Gastrocnemius medialis (tissue), 4 donors: ENCODE data around the gene TMEM132C. TPM values are rescaled to one million over a fixed set of nuclear protein-coding genes. Genes with fewer than 3 reads are reported as not detected.

Experiments
- ATAC-seq, 2 donors: fragments of 150-250 bp; one replicate each; pipeline ENCODE4 v1.9.1; 2016
- DNase-seq, 2 donors: peaks; one replicate each; pipeline ENCODE4 v3.0.0-alpha.2; 2019
- H3K27ac ChIP-seq, 4 donors: fragments of 200-600 bp; sonication (generic); 1 replicate in 1 of 4; 2 replicates in 3 of 4; pipeline ENCODE4 v1.5.1; 2016 to 2018; ENCODE audit warnings: mild to moderate bottlenecking in 2 of 4, moderate library complexity in 1 of 4
- H3K27me3 ChIP-seq, 3 donors: fragments of 200-600 bp; sonication (generic) in 2 of 3; 1 replicate in 1 of 3; 2 replicates in 2 of 3; pipeline versions ENCODE4 v1.5.1 to v1.6.0; 2016 to 2019; ENCODE audit warnings: mild to moderate bottlenecking in 1 of 3, moderate library complexity in 1 of 3
- H3K36me3 ChIP-seq, 2 donors: fragments of 200-600 bp; sonication (generic) in 1 of 2; one replicate each; pipeline ENCODE4 v1.5.1; 2017 to 2018
- H3K4me1 ChIP-seq, 2 donors: fragments of 200-600 bp; sonication (generic) in 1 of 2; one replicate each; pipeline ENCODE4 v1.5.1; 2016 to 2017; ENCODE audit warnings: mild to moderate bottlenecking in 2 of 2
- H3K4me3 ChIP-seq, 4 donors: fragments of 200-600 bp; sonication (generic) in 3 of 4; 1 replicate in 1 of 4; 2 replicates in 3 of 4; pipeline ENCODE4 v1.5.1; 2016 to 2019; ENCODE audit warnings: mild to moderate bottlenecking in 2 of 4
- H3K9me3 ChIP-seq, 3 donors: fragments of 200-600 bp; sonication (generic) in 2 of 3; 1 replicate in 1 of 3; 2 replicates in 2 of 3; pipeline ENCODE4 v1.5.1; 2016 to 2019
- CTCF ChIP-seq, 5 experiments: fragments of 450-650 bp in 3 of 5; fragments of 200-600 bp in 2 of 5; sonication (generic) in 2 of 5; IDR thresholded peaks in 4 of 5; conservative IDR thresholded peaks in 1 of 5; 1 replicate in 4 of 5; 2 replicates in 1 of 5; pipeline ENCODE4 v1.5.1; 2016 to 2019; ENCODE audit warnings: antibody characterized with exemption in 5 of 5, mild to moderate bottlenecking in 3 of 5, moderate library complexity in 3 of 5
- POLR2A ChIP-seq, 2 donors: fragments of 450-650 bp; IDR thresholded peaks; one replicate each; pipeline ENCODE4 v1.6.1; 2017; ENCODE audit warnings: antibody characterized with exemption in 2 of 2, mild to moderate bottlenecking in 2 of 2, moderate library complexity in 2 of 2
- in situ Hi-C, 4 donors: fragments of 200-750 bp; cut with MboI; loops; one replicate each; pipeline versions ENCODE4 v1.15.0 to v1.8.0; 2017; ENCODE audit warnings: low sequenced_read_pairs in 4 of 4
- intact Hi-C: fragments of 100-400 bp; cut with DNase I; formaldehyde crosslinking; loops from one replicate; pipeline ENCODE4 v1.15.1; 2023; ENCODE audit warnings: low total_unique reads
- total RNA-seq, 4 donors: library from RNA; depleted of rRNA; stranded (reverse); fragments of >200 nt; gene quantifications; one replicate each; pipeline versions ENCODE4 v1.1.0 to v1.2.3, GENCODE V29; 2016

Gene TMEM132C
- total RNA-seq, 4 donors from 2014 or later: 0.24 to 0.82 (median 0.68) TPM

DNA sequence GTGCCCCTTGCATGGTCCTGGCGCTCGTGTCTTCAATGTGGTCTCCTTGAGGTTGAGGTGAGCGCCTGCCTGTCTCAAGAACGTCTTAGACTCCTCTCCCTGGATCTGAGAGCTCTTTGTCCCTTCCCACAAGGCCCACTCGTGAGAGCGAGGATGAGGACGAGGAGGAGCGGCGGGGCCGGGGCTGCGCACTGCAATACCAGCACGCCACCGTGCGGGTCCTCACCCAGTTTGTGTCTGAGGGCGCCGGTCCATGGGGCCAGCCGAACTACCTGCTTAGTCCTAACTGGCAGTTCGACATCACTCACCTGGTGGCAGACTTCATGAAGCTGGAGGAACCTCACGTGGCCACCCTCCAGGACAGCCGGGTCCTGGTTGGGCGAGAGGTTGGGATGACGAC, 428.7 kb downstream of the TMEM132C start:
- Histone ChIP-seq H3K36me3 (no peaks in the 10 kb centered on the region), H3K9me3 (no peaks in the 10 kb centered on the region), H3K27ac (no peak overlapping the region), H3K27me3 (no peaks in the 10 kb centered on the region), H3K4me1 (no peaks in the 10 kb centered on the region), H3K4me3 (no peak overlapping the region)
- TF ChIP-seq CTCF (IDR thresholded peaks at IDR 0.05 in 4 of 5, conservative IDR thresholded peaks at IDR 0.05 in 1 of 5): no peak
- ATAC-seq (no peak), DNase-seq (no peak)
- in situ Hi-C loops: no loop called here
- intact Hi-C loops: no loop called here

- Histone ChIP-seq H3K27me3 (no peaks in the 10 kb centered on the region), H3K36me3 (no peaks in the 10 kb centered on the region), H3K4me3 (no peak overlapping the region), H3K9me3 (no peaks in the 10 kb centered on the region), H3K27ac (no peak overlapping the region), H3K4me1 (no peaks in the 10 kb centered on the region)
- intact Hi-C loops: no loop called here
- in situ Hi-C loops: no loop called here
- DNase-seq (no peak), ATAC-seq (no peak)
- TF ChIP-seq CTCF (IDR thresholded peaks at IDR 0.05 in 4 of 5, conservative IDR thresholded peaks at IDR 0.05 in 1 of 5): no peak
- no peak for TF ChIP-seq POLR2A (IDR thresholded peaks at IDR 0.05)
Observed at GRCh38 chr12:128698301-128698972, 431.5 kb downstream of the TMEM132C start.

- TF ChIP-seq POLR2A (IDR thresholded peaks at IDR 0.05): no peak
- TF ChIP-seq CTCF (IDR thresholded peaks at IDR 0.05 in 4 of 5, conservative IDR thresholded peaks at IDR 0.05 in 1 of 5): no peak
- intact Hi-C loops (no loop called here), in situ Hi-C loops (no loop called here)
- Histone ChIP-seq H3K9me3 (no peaks in the 10 kb centered on the region), H3K4me1 (no peaks in the 10 kb centered on the region), H3K27me3 (no peaks in the 10 kb centered on the region), H3K36me3 (no peaks in the 10 kb centered on the region), H3K4me3 (no peak overlapping the region), H3K27ac (no peak overlapping the region)
- ATAC-seq (no peak), DNase-seq (no peak)
Observed at GRCh38 chr12:128699106-128699505, 432.1 kb downstream of the TMEM132C start.

- no peak for DNase-seq
- no peaks in the 10 kb centered on the region for H3K27me3 ChIP-seq
- ATAC-seq: no peak
- H3K36me3 ChIP-seq: no peaks in the 10 kb centered on the region
- no peak overlapping the region for H3K4me3 ChIP-seq
- no peak overlapping the region for H3K27ac ChIP-seq
- in situ Hi-C loops (no loop called here), intact Hi-C loops (no loop called here)
- TF ChIP-seq POLR2A (IDR thresholded peaks at IDR 0.05) (no peak), CTCF (IDR thresholded peaks at IDR 0.05 in 4 of 5, conservative IDR thresholded peaks at IDR 0.05 in 1 of 5) (no peak)
- H3K4me1 ChIP-seq: no peaks in the 10 kb centered on the region
- no peaks in the 10 kb centered on the region for H3K9me3 ChIP-seq
Observed at GRCh38 chr12:128702371-128702770, 435.4 kb downstream of the TMEM132C start.

DNA sequence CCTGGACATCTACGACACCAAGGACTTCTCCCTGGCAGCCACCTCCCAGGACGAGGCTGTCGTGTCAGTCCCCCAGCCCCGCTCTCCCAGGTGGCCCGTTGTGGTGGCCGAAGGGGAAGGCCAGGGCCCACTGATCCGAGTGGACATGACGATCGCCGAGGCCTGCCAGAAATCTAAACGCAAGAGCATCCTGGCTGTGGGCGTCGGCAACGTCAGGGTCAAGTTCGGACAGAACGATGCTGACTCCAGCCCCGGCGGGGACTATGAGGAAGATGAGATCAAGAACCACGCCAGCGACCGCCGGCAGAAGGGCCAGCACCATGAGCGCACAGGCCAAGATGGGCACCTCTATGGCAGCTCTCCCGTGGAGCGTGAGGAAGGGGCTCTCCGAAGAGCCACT, 438.2 kb downstream of the TMEM132C start:
- no peak for TF ChIP-seq CTCF (IDR thresholded peaks at IDR 0.05 in 4 of 5, conservative IDR thresholded peaks at IDR 0.05 in 1 of 5)
- TF ChIP-seq POLR2A (IDR thresholded peaks at IDR 0.05): no peak
- no peak for ATAC-seq

More for the DNA sequence above, 438.2 kb downstream of the TMEM132C start:
- no peak for DNase-seq
- H3K36me3 ChIP-seq: no peaks in the 10 kb centered on the region
- in situ Hi-C loops (no loop called here), intact Hi-C loops (no loop called here)
- H3K4me3 ChIP-seq: no peak overlapping the region
- H3K27me3 ChIP-seq: no peaks in the 10 kb centered on the region
- no peaks in the 10 kb centered on the region for H3K4me1 ChIP-seq
- no peak overlapping the region for H3K27ac ChIP-seq
- no peaks in the 10 kb centered on the region for H3K9me3 ChIP-seq
